Upper lobe of left lung (tissue), 4 donors: ENCODE measurements around the gene PABPN1L.

ENCODE experiments used
- CTCF ChIP-seq, 6 experiments: fragments of 450-650 bp in 4 of 6; fragments of 200-600 bp in 2 of 6; sonication (generic) in 2 of 6; IDR thresholded peaks; one replicate each; pipeline ENCODE4 v1.5.1; 2016 to 2019; ENCODE audit warnings: antibody characterized with exemption in 6 of 6
- POLR2A ChIP-seq, 4 donors: fragments of 450-650 bp; IDR thresholded peaks; one replicate each; pipeline ENCODE4 v1.5.1; 2016 to 2017; ENCODE audit warnings: antibody characterized with exemption in 4 of 4, mild to moderate bottlenecking in 2 of 4

GRCh38 chr16:88911946-88912310, 45.5 kb upstream of the PABPN1L start:
- TF ChIP-seq CTCF (IDR thresholded peaks at IDR 0.05), result no peak
- no peak for TF ChIP-seq POLR2A (IDR thresholded peaks at IDR 0.05)
